A549 (cell line): Measurements from ENCODE around the gene AGPAT2. TPM values are rescaled to one million over a fixed set of nuclear protein-coding genes. Genes with fewer than 3 reads are reported as not detected.
A peak's percentile ranks its signal among the peaks of the same experiment; 100 is the strongest.

Source experiments
- ATAC-seq, 2 experiments: fragments of 200-7000 bp in 1 of 2; fragments of >200 bp in 1 of 2; cut with Nextera tagmentation in 1 of 2; cut with Tn5 transposase in 1 of 2; 3 replicates each; pipeline versions ENCODE4 v1.8.0 to v1.9.1; 2018 to 2020; ENCODE audit warnings: mild to moderate bottlenecking in 1 of 2, moderate library complexity in 1 of 2
- CTCF ChIA-PET: fragments of 300-600 bp; sonication (Branson Sonifier 250); formaldehyde crosslinking; extraction: SDS; loops from one replicate; lab custom pipeline; 2021; ENCODE audit warnings: antibody characterized with exemption, inconsistent platforms; lab: Yijun Ruan, JAX
- POLR2A ChIA-PET: fragments of 350-600 bp; formaldehyde crosslinking; extraction: SDS; loops from one replicate; lab custom pipeline; 2021; ENCODE audit warnings: antibody characterized with exemption, inconsistent platforms; lab: Yijun Ruan, JAX
- DNase-seq, 2 experiments: peaks; one replicate each; pipeline versions ENCODE4 v3.0.0 to v3.0.0-alpha.2; 2011 to 2016; ENCODE audit warnings: low read depth in 1 of 2, low spot score in 1 of 2
- FAIRE-seq: peaks from 2 replicates; lab custom pipeline; 2011; peaks lifted over from hg19 to GRCh38; lab: Jason Lieb, UNC
- H3K27ac ChIP-seq, 2 experiments: fragments of >200 bp; sonication (Bioruptor Twin); formaldehyde crosslinking; 3 replicates each; pipeline ENCODE4 v1.5.1; 2016 to 2017
- H3K4me1 ChIP-seq: fragments of >200 bp; sonication (Bioruptor Twin); formaldehyde crosslinking; 3 replicates; pipeline ENCODE4 v1.6.1; 2016
- H3K4me2 ChIP-seq: fragments of >200 bp; sonication (Bioruptor Twin); formaldehyde crosslinking; 3 replicates; pipeline ENCODE4 v1.6.1; 2016
- H3K4me3 ChIP-seq: fragments of >200 bp; sonication (Bioruptor Twin); formaldehyde crosslinking; 3 replicates; pipeline ENCODE4 v1.5.1; 2016
- H3K9me3 ChIP-seq: fragments of >200 bp; sonication (Bioruptor Twin); formaldehyde crosslinking; 3 replicates; pipeline ENCODE4 v1.6.1; 2016
- BHLHE40 ChIP-seq: IDR thresholded peaks from 2 replicates; pipeline ENCODE4 v1.6.1; 2012; ENCODE audit warnings: low read depth, low read length, inconsistent platforms
- EHMT2 ChIP-seq: fragments of 200-600 bp; sonication (generic); IDR thresholded peaks from 2 replicates; pipeline ENCODE4 v1.6.1; 2016; ENCODE audit warnings: antibody characterized with exemption, low read depth, mild to moderate bottlenecking, moderate library complexity
- ESRRA ChIP-seq: fragments of 150-350 bp; IDR thresholded peaks from 2 replicates; pipeline ENCODE4 v1.6.1; 2014; ENCODE audit warnings: mild to moderate bottlenecking, low read length, borderline replicate concordance
- HEYL ChIP-seq: fragments of 250-450 bp; sonication (Bioruptor Pico); IDR thresholded peaks from 2 replicates; pipeline ENCODE4 v1.8.0; 2021; ENCODE audit warnings: mild to moderate bottlenecking, moderate library complexity
- HOXB13 ChIP-seq: fragments of 250-450 bp; sonication (Bioruptor Pico); IDR thresholded peaks from 2 replicates; pipeline ENCODE4 v1.5.0; 2020; ENCODE audit warnings: low read depth, mild to moderate bottlenecking, moderate library complexity
- JUN ChIP-seq, 2 experiments: fragments of >200 bp; sonication (Bioruptor Twin); formaldehyde crosslinking; IDR thresholded peaks; 2 replicates in 1 of 2; 3 replicates in 1 of 2; pipeline ENCODE4 v1.6.1; 2016 to 2017
- MAFK ChIP-seq: fragments of 450-650 bp; IDR thresholded peaks from 2 replicates; pipeline ENCODE4 v1.6.1; 2014; ENCODE audit not compliant: partially characterized antibody
- MAZ ChIP-seq: fragments of 150-350 bp; IDR thresholded peaks from 2 replicates; pipeline ENCODE4 v1.6.1; 2014; ENCODE audit warnings: antibody characterized with exemption, low read depth, low read length, borderline replicate concordance
- NR3C1 ChIP-seq: fragments of >200 bp; sonication (Bioruptor Twin); formaldehyde crosslinking; IDR thresholded peaks from 3 replicates; pipeline ENCODE4 v1.6.1; 2017
- PHF8 ChIP-seq: fragments of 200-600 bp; sonication (generic); IDR thresholded peaks from 2 replicates; pipeline ENCODE4 v1.6.1; 2016; ENCODE audit warnings: low read depth, mild to moderate bottlenecking, antibody characterized with exemption, moderate library complexity, borderline replicate concordance
- POLR2AphosphoS2 ChIP-seq: conservative IDR thresholded peaks from 2 replicates; pipeline ENCODE4 v1.6.1; 2012; ENCODE audit warnings: low read length, improper control_type of control experiment, inconsistent platforms
- RCOR1 ChIP-seq: fragments of 150-350 bp; IDR thresholded peaks from 2 replicates; pipeline ENCODE4 v1.6.1; 2014; ENCODE audit warnings: antibody characterized with exemption, low read length, low read depth
- RFX5 ChIP-seq: fragments of 450-650 bp; IDR thresholded peaks from 2 replicates; pipeline ENCODE4 v1.7.1; 2014; ENCODE audit warnings: antibody characterized with exemption, mild to moderate bottlenecking, moderate library complexity
- RNF2 ChIP-seq: fragments of 200-600 bp; sonication (generic); IDR thresholded peaks from 2 replicates; pipeline ENCODE4 v1.6.1; 2016; ENCODE audit warnings: low read depth, mild to moderate bottlenecking, antibody characterized with exemption, moderate library complexity, borderline replicate concordance
- SMC3 ChIP-seq: fragments of >200 bp; sonication (Bioruptor Twin); formaldehyde crosslinking; IDR thresholded peaks from 3 replicates; pipeline ENCODE4 v1.6.1; 2018; ENCODE audit warnings: inconsistent platforms
- TFCP2L1 ChIP-seq: fragments of 250-450 bp; sonication (Bioruptor Pico); IDR thresholded peaks from 2 replicates; pipeline ENCODE4 v1.5.0; 2021; ENCODE audit warnings: mild to moderate bottlenecking
- ZFP36 ChIP-seq: fragments of 450-650 bp; IDR thresholded peaks from 2 replicates; pipeline ENCODE4 v1.6.1; 2014; ENCODE audit warnings: borderline replicate concordance; ENCODE audit not compliant: partially characterized antibody
- ZNF302 ChIP-seq: fragments of 250-450 bp; sonication (Bioruptor Pico); IDR thresholded peaks from 2 replicates; pipeline ENCODE4 v1.9.0; 2021; ENCODE audit warnings: inconsistent platforms, mild to moderate bottlenecking, moderate library complexity
- WGBS: methylation state at CpG from one replicate; pipeline ENCODE4 v1.1.6; 2017; ENCODE audit errors: missing lambda C conversion rate; 5-methylcytosine and 5-hydroxymethylcytosine counted together
- polyA plus RNA-seq, 4 experiments: library from polyadenylated mRNA; depleted of rRNA in 3 of 4; stranded (reverse); fragments of >200 nt; fragmentation: RNase III in 1 of 4; extraction: RNeasy Plus Mini Kit Qiagen cat#74134 plus additional on column Dnase treatment in 1 of 4; gene quantifications; 2 replicates in 3 of 4; 3 replicates in 1 of 4; pipeline ENCODE4 v1.2.3, GENCODE V29; 2011 to 2017
- TF ChIP-seq, protein P1 (sequence below): fragments of >200 bp; sonication (Bioruptor Twin); formaldehyde crosslinking; IDR thresholded peaks from 3 replicates; pipeline ENCODE4 v1.5.1; 2016
- TF ChIP-seq, protein P2 (sequence below): IDR thresholded peaks from 2 replicates; pipeline ENCODE4 v1.6.1; 2012
- TF ChIP-seq, protein P3 (sequence below): fragments of >200 bp; sonication (Bioruptor Twin); formaldehyde crosslinking; IDR thresholded peaks from 3 replicates; pipeline ENCODE4 v1.6.1; 2016
- TF ChIP-seq, protein P4 (sequence below): fragments of 250-450 bp; sonication (Bioruptor Pico); IDR thresholded peaks from 2 replicates; pipeline ENCODE4 v1.5.0; 2021; ENCODE audit warnings: mild to moderate bottlenecking, moderate library complexity, borderline replicate concordance

The AGPAT2 gene
- polyA plus RNA-seq, 2 of the 4 experiments (the other 2 are of a cell fraction): 32.3 to 49.5 TPM

DNA sequence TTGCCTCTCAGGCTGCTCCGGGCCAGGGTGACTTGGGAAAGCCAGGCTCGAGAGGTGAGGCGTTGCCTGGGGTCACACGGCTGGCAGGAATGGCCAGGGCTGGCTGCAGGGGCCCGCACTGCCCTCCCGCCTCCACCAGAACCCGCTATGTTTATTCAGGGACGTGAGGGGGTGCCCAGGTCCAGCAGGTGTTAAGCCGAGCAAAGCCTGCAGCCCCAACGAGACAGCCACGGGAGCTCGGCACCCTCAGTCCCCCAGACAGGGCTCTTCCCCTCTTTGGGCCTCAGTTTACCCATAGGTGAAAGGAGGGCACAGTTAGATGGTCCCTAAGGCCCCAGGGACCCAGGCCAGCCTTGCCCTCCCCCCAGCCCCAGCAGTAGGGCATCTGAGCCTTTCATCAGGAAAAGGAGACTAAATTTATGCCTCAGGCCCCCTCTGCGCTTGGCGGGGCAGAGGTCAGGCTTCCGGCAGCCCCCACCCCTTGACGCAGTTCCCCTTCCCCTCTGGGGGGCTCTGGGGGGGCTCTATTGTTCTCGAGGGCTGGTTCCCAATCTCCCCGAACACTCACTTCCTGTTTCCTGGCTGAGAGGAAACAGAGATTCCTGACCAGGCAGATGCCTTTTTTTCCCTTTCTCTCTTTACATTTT lies 31.6 kb downstream of the AGPAT2 start (continued):
- TF ChIP-seq RNF2 (no peak), EHMT2 (no peak), JUN (IDR thresholded peaks at IDR 0.05) (no peak)

DNA sequence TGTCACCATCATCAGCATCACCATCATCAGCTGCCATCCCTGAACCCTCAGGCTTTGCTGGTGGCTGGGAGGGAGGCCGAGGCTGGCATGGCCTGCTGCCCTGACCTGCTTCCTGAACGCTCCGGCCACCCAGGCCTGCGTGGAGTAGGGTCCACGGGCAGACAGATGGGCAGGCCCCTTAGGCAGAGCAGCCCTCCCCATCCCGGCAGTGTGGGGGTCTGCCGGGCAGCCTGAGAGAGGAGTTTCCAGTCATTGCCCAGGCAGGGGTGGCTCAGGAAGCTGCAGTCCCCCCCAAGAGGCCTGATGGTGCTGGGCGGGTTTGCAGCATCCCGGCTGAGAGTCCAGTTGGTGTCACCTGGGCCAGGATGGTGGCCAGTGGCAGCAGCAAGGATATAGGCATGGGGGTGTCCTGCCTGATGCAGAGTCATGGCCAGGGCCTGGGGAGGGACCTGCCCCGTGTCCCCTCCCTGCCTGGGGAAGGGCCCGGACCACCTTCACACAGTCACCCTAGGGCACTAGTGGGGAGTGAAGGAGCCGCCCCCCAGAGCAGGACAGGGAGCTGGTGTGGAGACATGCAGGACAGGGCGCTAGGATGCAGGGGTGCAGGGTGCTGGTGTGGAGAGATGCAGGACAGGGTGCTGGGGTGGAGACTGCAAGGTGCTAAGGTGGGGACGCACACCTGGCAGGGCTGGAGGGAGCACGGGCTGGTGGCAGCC lies 32.3 kb downstream of the AGPAT2 start:
- CTCF ChIA-PET: interaction anchor here (0.6 to 3.5 kb wide), 6 partner anchors 10 to 168 kb away, joined by 3 to 15 read pairs (median 6); no protein-coding TSS in a partner anchor
- WGBS: 76% methylated on average over 9 of the region's 15 CpGs

DNA sequence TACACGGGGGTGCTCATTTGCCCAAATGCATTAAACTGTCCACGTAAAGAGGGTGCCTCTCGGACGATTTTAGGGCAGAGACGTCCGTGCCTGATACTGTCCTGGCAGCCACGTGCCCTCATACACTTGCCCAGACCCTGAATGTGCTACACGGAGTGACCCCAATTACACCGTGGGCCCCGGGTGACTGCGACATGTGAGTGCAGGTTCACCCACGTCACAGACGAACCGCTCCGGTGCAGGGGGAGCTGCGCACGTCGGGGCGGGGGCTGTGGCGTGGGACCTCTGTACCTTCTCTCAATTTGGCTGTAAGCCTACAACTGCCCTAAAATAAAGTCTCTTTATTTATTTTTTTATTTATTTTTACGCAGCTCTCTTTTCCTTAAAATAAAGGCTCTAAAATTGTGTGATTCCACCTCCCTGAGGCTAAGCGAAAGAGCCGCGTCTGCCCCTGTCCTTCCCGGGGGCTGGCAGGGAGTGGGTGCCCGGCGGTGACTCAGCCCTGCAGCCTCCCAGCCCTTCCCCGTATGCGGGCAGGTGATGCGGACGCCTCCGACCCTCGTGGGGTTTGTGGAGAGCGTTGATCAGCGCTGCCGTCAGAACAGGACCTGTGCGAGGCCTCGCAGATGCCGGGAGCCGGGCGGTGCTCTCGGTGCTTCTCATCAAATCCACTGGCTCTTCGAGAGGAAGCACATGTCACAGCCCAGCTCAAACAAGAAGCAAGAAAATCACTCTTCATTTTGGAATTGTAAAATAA lies 33.8 kb downstream of the AGPAT2 start:
- Histone ChIP-seq H3K4me3 (no peak overlapping the region), H3K4me1 (peaks cover 3% of the 10 kb centered on the region; the same call in 1 of the 3 replicates), H3K9me3 (no peaks in the 10 kb centered on the region)
- POLR2A ChIA-PET: no interaction called here
- 73% methylated on average over 43 of the region's 43 CpGs for WGBS
- no peak for FAIRE-seq
- TF ChIP-seq MAZ: no peak
- TF ChIP-seq, protein P1, sequence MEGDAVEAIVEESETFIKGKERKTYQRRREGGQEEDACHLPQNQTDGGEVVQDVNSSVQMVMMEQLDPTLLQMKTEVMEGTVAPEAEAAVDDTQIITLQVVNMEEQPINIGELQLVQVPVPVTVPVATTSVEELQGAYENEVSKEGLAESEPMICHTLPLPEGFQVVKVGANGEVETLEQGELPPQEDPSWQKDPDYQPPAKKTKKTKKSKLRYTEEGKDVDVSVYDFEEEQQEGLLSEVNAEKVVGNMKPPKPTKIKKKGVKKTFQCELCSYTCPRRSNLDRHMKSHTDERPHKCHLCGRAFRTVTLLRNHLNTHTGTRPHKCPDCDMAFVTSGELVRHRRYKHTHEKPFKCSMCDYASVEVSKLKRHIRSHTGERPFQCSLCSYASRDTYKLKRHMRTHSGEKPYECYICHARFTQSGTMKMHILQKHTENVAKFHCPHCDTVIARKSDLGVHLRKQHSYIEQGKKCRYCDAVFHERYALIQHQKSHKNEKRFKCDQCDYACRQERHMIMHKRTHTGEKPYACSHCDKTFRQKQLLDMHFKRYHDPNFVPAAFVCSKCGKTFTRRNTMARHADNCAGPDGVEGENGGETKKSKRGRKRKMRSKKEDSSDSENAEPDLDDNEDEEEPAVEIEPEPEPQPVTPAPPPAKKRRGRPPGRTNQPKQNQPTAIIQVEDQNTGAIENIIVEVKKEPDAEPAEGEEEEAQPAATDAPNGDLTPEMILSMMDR: no peak
- no peak for TF ChIP-seq HOXB13
- TF ChIP-seq JUN (IDR thresholded peaks at IDR 0.05): no peak
- no peak for TF ChIP-seq MAFK
- no peak for TF ChIP-seq ESRRA
- no peak for TF ChIP-seq BHLHE40
- no peak for TF ChIP-seq SMC3
- no peak for TF ChIP-seq HEYL (CRISPR knock-in tag)
- no peak for TF ChIP-seq TFCP2L1 (CRISPR knock-in tag)
- TF ChIP-seq NR3C1: no peak
- no peak for TF ChIP-seq PHF8
- no peak for TF ChIP-seq RCOR1
- no peak for TF ChIP-seq ZFP36
- TF ChIP-seq, protein P2, sequence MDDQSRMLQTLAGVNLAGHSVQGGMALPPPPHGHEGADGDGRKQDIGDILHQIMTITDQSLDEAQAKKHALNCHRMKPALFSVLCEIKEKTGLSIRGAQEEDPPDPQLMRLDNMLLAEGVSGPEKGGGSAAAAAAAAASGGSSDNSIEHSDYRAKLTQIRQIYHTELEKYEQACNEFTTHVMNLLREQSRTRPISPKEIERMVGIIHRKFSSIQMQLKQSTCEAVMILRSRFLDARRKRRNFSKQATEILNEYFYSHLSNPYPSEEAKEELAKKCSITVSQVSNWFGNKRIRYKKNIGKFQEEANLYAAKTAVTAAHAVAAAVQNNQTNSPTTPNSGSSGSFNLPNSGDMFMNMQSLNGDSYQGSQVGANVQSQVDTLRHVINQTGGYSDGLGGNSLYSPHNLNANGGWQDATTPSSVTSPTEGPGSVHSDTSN: no peak
- no peak for TF ChIP-seq RFX5
- TF ChIP-seq, all 56 proteins: peak for 0
- DNase-seq (no peak), ATAC-seq (no peak)
- Histone ChIP-seq H3K27ac (no peak overlapping the region), H3K4me2 (no peak overlapping the region)
- CTCF ChIA-PET: interaction anchor here (1.4 to 3.5 kb wide), 4 partner anchors 11 to 168 kb away, joined by 3 to 14 read pairs (median 6); no protein-coding TSS in a partner anchor

More for the DNA sequence above, 32.3 kb downstream of the AGPAT2 start:
- Histone ChIP-seq H3K9me3 (no peaks in the 10 kb centered on the region), H3K27ac (no peak overlapping the region; a peak in 1 of 6 replicates), H3K4me1 (peaks cover 3% of the 10 kb centered on the region; the same call in 1 of the 3 replicates), H3K4me2 (no peak overlapping the region), H3K4me3 (no peak overlapping the region)
- ATAC-seq (peak in 1 of 2 experiments; percentile 9; a peak in 2 of 6 replicates), DNase-seq (no peak), FAIRE-seq (no peak)
- TF ChIP-seq TFCP2L1 (CRISPR knock-in tag): no peak
- TF ChIP-seq, protein P3, sequence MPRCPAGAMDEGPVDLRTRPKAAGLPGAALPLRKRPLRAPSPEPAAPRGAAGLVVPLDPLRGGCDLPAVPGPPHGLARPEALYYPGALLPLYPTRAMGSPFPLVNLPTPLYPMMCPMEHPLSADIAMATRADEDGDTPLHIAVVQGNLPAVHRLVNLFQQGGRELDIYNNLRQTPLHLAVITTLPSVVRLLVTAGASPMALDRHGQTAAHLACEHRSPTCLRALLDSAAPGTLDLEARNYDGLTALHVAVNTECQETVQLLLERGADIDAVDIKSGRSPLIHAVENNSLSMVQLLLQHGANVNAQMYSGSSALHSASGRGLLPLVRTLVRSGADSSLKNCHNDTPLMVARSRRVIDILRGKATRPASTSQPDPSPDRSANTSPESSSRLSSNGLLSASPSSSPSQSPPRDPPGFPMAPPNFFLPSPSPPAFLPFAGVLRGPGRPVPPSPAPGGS: no peak
- TF ChIP-seq ESRRA: no peak
- TF ChIP-seq JUN (IDR thresholded peaks at IDR 0.05): no peak
- TF ChIP-seq ZNF302: no peak
- no peak for TF ChIP-seq POLR2AphosphoS2
- no peak for TF ChIP-seq PHF8
- TF ChIP-seq, protein P4, sequence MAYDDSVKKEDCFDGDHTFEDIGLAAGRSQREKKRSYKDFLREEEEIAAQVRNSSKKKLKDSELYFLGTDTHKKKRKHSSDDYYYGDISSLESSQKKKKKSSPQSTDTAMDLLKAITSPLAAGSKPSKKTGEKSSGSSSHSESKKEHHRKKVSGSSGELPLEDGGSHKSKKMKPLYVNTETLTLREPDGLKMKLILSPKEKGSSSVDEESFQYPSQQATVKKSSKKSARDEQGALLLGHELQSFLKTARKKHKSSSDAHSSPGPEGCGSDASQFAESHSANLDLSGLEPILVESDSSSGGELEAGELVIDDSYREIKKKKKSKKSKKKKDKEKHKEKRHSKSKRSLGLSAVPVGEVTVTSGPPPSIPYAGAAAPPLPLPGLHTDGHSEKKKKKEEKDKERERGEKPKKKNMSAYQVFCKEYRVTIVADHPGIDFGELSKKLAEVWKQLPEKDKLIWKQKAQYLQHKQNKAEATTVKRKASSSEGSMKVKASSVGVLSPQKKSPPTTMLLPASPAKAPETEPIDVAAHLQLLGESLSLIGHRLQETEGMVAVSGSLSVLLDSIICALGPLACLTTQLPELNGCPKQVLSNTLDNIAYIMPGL (CRISPR knock-in tag): no peak
- POLR2A ChIA-PET: no interaction called here
